K562 (cell line): ENCODE data around the gene HAUS3. TPM values are rescaled to one million over a fixed set of nuclear protein-coding genes. Genes with fewer than 3 reads are reported as not detected.

Experiments
- ATAC-seq: fragments of 200-7000 bp; cut with Tn5 transposase; 3 replicates; pipeline ENCODE4 v1.9.1; 2020; ENCODE audit warnings: moderate library complexity
- BruUV-seq: library from RNA; stranded (reverse); fragments of 400-500 nt; replicated peaks from 2 replicates; lab custom pipeline; 2021; lab: Mats Ljungman, UMichigan
- CTCF ChIA-PET: fragments of 300-600 bp; formaldehyde crosslinking; extraction: SDS; loops from one replicate; lab custom pipeline; 2021; ENCODE audit warnings: low intra/inter-chr PET ratio; lab: Yijun Ruan, JAX
- POLR2A ChIA-PET: fragments of 300-600, 350-650 bp; sonication (Branson Sonifier 250); formaldehyde crosslinking; extraction: SDS; loops from one replicate; lab custom pipeline; 2021; ENCODE audit warnings: antibody characterized with exemption, inconsistent platforms; lab: Yijun Ruan, JAX
- DNase-seq, 4 experiments: peaks; one replicate each; pipeline versions ENCODE4 v3.0.0 to v3.0.0-alpha.2; 2011 to 2018; ENCODE audit warnings: low spot score in 3 of 4, mixed read lengths in 3 of 4; ENCODE audit errors: extremely low read depth in 1 of 4
- FAIRE-seq: peaks from 2 replicates; lab custom pipeline; 2011; peaks lifted over from hg19 to GRCh38; lab: Jason Lieb, UNC
- H2AFZ ChIP-seq: 2 replicates; pipeline ENCODE4 v1.6.0; 2011; ENCODE audit warnings: low read depth, low read length, control low read depth, inconsistent platforms
- H3K27ac ChIP-seq: fragments of 200-600 bp; 3 replicates; pipeline ENCODE4 v1.8.0; 2011; ENCODE audit warnings: low read depth, mild to moderate bottlenecking, control low read depth, inconsistent platforms, low read length, moderate library complexity, mixed read lengths; ENCODE audit errors: extremely low read depth
- H3K27me3 ChIP-seq, 2 experiments: fragments of 300-600 bp in 1 of 2; 2 replicates in 1 of 2; 3 replicates in 1 of 2; pipeline versions ENCODE4 v1.6.0 to v1.8.0; 2011; ENCODE audit warnings: inconsistent platforms in 2 of 2, low read length in 2 of 2, mild to moderate bottlenecking in 1 of 2, mixed read lengths in 1 of 2, moderate library complexity in 1 of 2; ENCODE audit not compliant: control insufficient read depth in 2 of 2, insufficient read depth in 2 of 2
- H3K36me3 ChIP-seq: fragments of 300-600 bp; 3 replicates; pipeline ENCODE4 v1.8.0; 2011; ENCODE audit warnings: mild to moderate bottlenecking, low read length, inconsistent platforms; ENCODE audit not compliant: control insufficient read depth, insufficient read depth
- H3K4me1 ChIP-seq, 2 experiments: fragments of 200-600 bp in 1 of 2; replicated peaks in 1 of 2; 2 replicates in 1 of 2; 3 replicates in 1 of 2; pipeline versions ENCODE4 v1.5.1 to v1.8.0; 2011; ENCODE audit warnings: inconsistent platforms in 2 of 2, low read length in 2 of 2, mild to moderate bottlenecking in 1 of 2, mixed read lengths in 1 of 2, moderate library complexity in 1 of 2; ENCODE audit not compliant: control insufficient read depth in 2 of 2, insufficient read depth in 2 of 2
- H3K4me2 ChIP-seq: 2 replicates; pipeline ENCODE4 v1.6.1; 2011; ENCODE audit warnings: low read length, control low read depth, inconsistent platforms, mixed read lengths; ENCODE audit not compliant: insufficient read depth
- H3K4me3 ChIP-seq: fragments of 200-600 bp; sonication (generic), shearing (Covaris generic); 2 replicates; pipeline ENCODE4 v1.5.1; 2016; ENCODE audit warnings: control low read depth, inconsistent platforms
- H3K79me2 ChIP-seq: fragments of 200-600 bp; 3 replicates; pipeline ENCODE4 v1.8.0; 2011; ENCODE audit warnings: low read length, inconsistent platforms; ENCODE audit not compliant: control insufficient read depth, insufficient read depth
- H3K9ac ChIP-seq, 2 experiments: 2 replicates each; pipeline versions ENCODE4 v1.6.0 to v1.6.1; 2011; ENCODE audit warnings: low read depth in 2 of 2, low read length in 2 of 2, control low read depth in 1 of 2, inconsistent platforms in 1 of 2, mild to moderate bottlenecking in 1 of 2, mixed read lengths in 1 of 2; ENCODE audit not compliant: insufficient read depth in 1 of 2
- H3K9me1 ChIP-seq: one replicate; pipeline ENCODE4 v1.6.0; 2011; ENCODE audit warnings: inconsistent platforms, mild to moderate bottlenecking, low read length, moderate library complexity; ENCODE audit not compliant: control insufficient read depth, insufficient read depth
- H3K9me3 ChIP-seq: replicated peaks from 2 replicates; pipeline ENCODE4 v1.5.1; 2011; ENCODE audit warnings: low read depth, low read length, inconsistent platforms; ENCODE audit not compliant: control insufficient read depth, insufficient read depth
- H4K20me1 ChIP-seq: replicated peaks from 2 replicates; pipeline ENCODE4 v1.6.1; 2011; ENCODE audit warnings: low read length, inconsistent platforms, mixed read lengths; ENCODE audit not compliant: control insufficient read depth, insufficient read depth
- EP300 ChIP-seq: IDR thresholded peaks from 2 replicates; pipeline ENCODE4 v1.6.1; 2012; ENCODE audit warnings: low read length, improper control_type of control experiment
- GATA2 ChIP-seq: sonication (generic); formaldehyde crosslinking; IDR thresholded peaks from 2 replicates; pipeline ENCODE4 v1.4.0; 2020; ENCODE audit warnings: mild to moderate bottlenecking, missing genetic modification reagents
- MNT ChIP-seq, 2 experiments: fragments of 450-650 bp; conservative IDR thresholded peaks; 2 replicates each; pipeline ENCODE4 v1.6.1; 2017; ENCODE audit warnings: mild to moderate bottlenecking in 2 of 2, moderate library complexity in 2 of 2
- NFIC ChIP-seq: fragments of 450-650 bp; IDR thresholded peaks from 2 replicates; pipeline ENCODE4 v1.6.1; 2017; ENCODE audit warnings: mild to moderate bottlenecking, inconsistent platforms
- POLR2AphosphoS5 ChIP-seq: IDR thresholded peaks from 2 replicates; pipeline ENCODE4 v1.6.1; 2011; ENCODE audit warnings: mild to moderate bottlenecking, low read depth, low read length, moderate library complexity; ENCODE audit not compliant: control insufficient read depth, insufficient read depth
- RBM22 ChIP-seq: fragments of 200-400 bp; formaldehyde crosslinking; IDR thresholded peaks from 2 replicates; pipeline ENCODE4 v1.6.1; 2018; ENCODE audit warnings: low read length, low read depth; ENCODE audit not compliant: poor library complexity, severe bottlenecking
- TAL1 ChIP-seq: fragments of 450-650 bp; IDR thresholded peaks from 2 replicates; pipeline ENCODE4 v1.6.1; 2016; ENCODE audit warnings: mild to moderate bottlenecking
- TFAP4 ChIP-seq: sonication (generic); formaldehyde crosslinking; IDR thresholded peaks from 2 replicates; pipeline ENCODE4 v1.8.0; 2022; ENCODE audit warnings: missing genetic modification reagents, mild to moderate bottlenecking, moderate library complexity, borderline replicate concordance
- USF1 ChIP-seq: sonication (generic); formaldehyde crosslinking; IDR thresholded peaks from 2 replicates; pipeline ENCODE4 v1.9.0; 2022; ENCODE audit warnings: mild to moderate bottlenecking, missing genetic modification reagents
- VEZF1 ChIP-seq: fragments of 200-800 bp; sonication (Bioruptor generic); IDR thresholded peaks from 2 replicates; pipeline ENCODE4 v1.6.1; 2017; ENCODE audit warnings: missing genetic modification characterization, missing compliant biosample characterization
- YY1 ChIP-seq, 3 experiments: IDR thresholded peaks; 2 replicates each; pipeline ENCODE4 v1.6.1; 2011; ENCODE audit warnings: low read length in 2 of 3, mild to moderate bottlenecking in 2 of 3, moderate library complexity in 2 of 3, borderline replicate concordance in 1 of 3, control low read depth in 1 of 3, low read depth in 1 of 3; ENCODE audit not compliant: insufficient read depth in 3 of 3, insufficient replicate concordance in 2 of 3, control insufficient read depth in 1 of 3, insufficient read length in 1 of 3; ENCODE audit errors: extremely low read depth in 1 of 3
- ZBTB5 ChIP-seq: fragments of 450-650 bp; IDR thresholded peaks from 2 replicates; pipeline ENCODE4 v1.6.1; 2017; ENCODE audit warnings: antibody characterized with exemption
- WGBS: fragments of 100-300 bp; shearing (Covaris generic); methylation state at CpG from one replicate; pipeline ENCODE4 v1.1.6; 2016; ENCODE audit warnings: low coverage, mixed read lengths; ENCODE audit not compliant: insufficient coverage; ENCODE audit errors: missing lambda C conversion rate; 5-methylcytosine and 5-hydroxymethylcytosine counted together
- in situ Hi-C: fragments of 300-500 bp; cut with MboI; formaldehyde crosslinking; loops from 4 replicates; pipeline ENCODE4 v1.15.0; 2018; ENCODE audit warnings: inconsistent platforms, mixed read lengths
- intact Hi-C: fragments of 100-400 bp; cut with micrococcal nuclease; formaldehyde crosslinking; loops from 2 replicates; pipeline ENCODE4 v1.14.2; 2022
- polyA plus RNA-seq, 8 experiments: library from polyadenylated mRNA; depleted of rRNA in 4 of 8; stranded (reverse) in 5 of 8; unstranded in 3 of 8; fragments of >200 nt; fragmentation: Nextera tagmentation in 2 of 8; fragmentation: Illumina TruSeq in 1 of 8; extraction: Ambion mirVana in 2 of 8; extraction: Trizol in 1 of 8; gene quantifications; 2 replicates each; pipeline versions ENCODE4 v1.2.1 to v1.2.3, GENCODE V29; 2011 to 2014; ENCODE audit warnings: inconsistent platforms in 1 of 8, missing spikeins in 1 of 8
- total RNA-seq, 7 experiments: library from RNA; depleted of rRNA in 6 of 7; stranded (reverse); fragments of >200 nt in 6 of 7; fragmentation: Illumina TruSeq in 2 of 7; extraction: Trizol in 2 of 7; gene quantifications; 2 replicates each; pipeline versions ENCODE4 v1.2.1 to v1.2.3, GENCODE V29; 2011 to 2021; ENCODE audit warnings: low replicate concordance in 1 of 7

The HAUS3 gene
- total and polyA plus RNA-seq, 9 of the 15 experiments (the other 6 are each of a cell fraction or from before 2014, with no cell fraction given), result 8.9 to 25.7 (median 21.5) TPM

GRCh38 chr4:2273657-2274319, 31.9 kb upstream of the HAUS3 start:
- CTCF ChIA-PET, result no interaction called here
- in situ Hi-C loops, result no loop called here
- peak overlapping the region in 1 of 2 experiments; percentile 75; a peak in 2 of 4 replicates for H3K9ac ChIP-seq
- H3K4me3 ChIP-seq, result no peak overlapping the region
- POLR2A ChIA-PET, result no interaction called here
- H3K27ac ChIP-seq, result no peak overlapping the region
- H3K9me3 ChIP-seq, result no peaks in the 10 kb centered on the region
- no TSS peak for BruUV-seq
- H3K79me2 ChIP-seq, result no peaks in the 10 kb centered on the region
- no peaks in the 10 kb centered on the region for H4K20me1 ChIP-seq
- H3K4me2 ChIP-seq, result peak overlapping the region; percentile 58
- WGBS, result 14% methylated on average over 14 of the region's 24 CpGs
- intact Hi-C loops, result no loop called here
- peak; percentile 85 for FAIRE-seq
- H3K36me3 ChIP-seq, result peaks cover 12% of the 10 kb centered on the region; the same call in 1 of the 3 replicates
- ATAC-seq, result peak; percentile 88
- peaks cover 5 to 67% of the 10 kb centered on the region in 2 experiments; a peak in 4 of 5 replicates for H3K4me1 ChIP-seq
- peak; percentile 67 to 81 (median 76) for DNase-seq
- H3K9me1 ChIP-seq, result no peaks in the 10 kb centered on the region
- peak overlapping the region; percentile 52; the same call in 1 of the 2 replicates for H2AFZ ChIP-seq
- H3K27me3 ChIP-seq, result no peaks in the 10 kb centered on the region
- TF ChIP-seq YY1 (IDR thresholded peaks at IDR 0.05; ENCODE audit: borderline replicate concordance in 1 of 3, control insufficient read depth in 1 of 3, extremely low read depth in 1 of 3, insufficient read depth in 3 of 3, insufficient read length in 1 of 3, insufficient replicate concordance in 2 of 3, low read depth in 1 of 3, low read length in 2 of 3), result peak in 2 of 3 experiments; percentile 58 to 59
- TF ChIP-seq POLR2AphosphoS5, result peak; percentile 56; the same call in 1 of the 2 replicates
- TF ChIP-seq EP300, result peak; percentile 17; the same call in 1 of the 2 replicates
- TF ChIP-seq TAL1, result peak; percentile 77
- peak; percentile 52; the same call in 1 of the 2 replicates for TF ChIP-seq GATA2 (CRISPR knock-in tag)
- TF ChIP-seq VEZF1 (CRISPR knock-in tag), result peak; percentile 35
- peak in 1 of 2 experiments; percentile 62; a peak in 3 of 4 replicates for TF ChIP-seq MNT (conservative IDR thresholded peaks at IDR 0.05)
- peak; percentile 96 for TF ChIP-seq TFAP4
- TF ChIP-seq RBM22, result no peak
- TF ChIP-seq ZBTB5, result no peak
- TF ChIP-seq NFIC, result peak; percentile 73
- TF ChIP-seq USF1 (CRISPR knock-in tag), result 0 out of 2 replicates have a peak, but pooled peaks have one; percentile 13
